TTC549 (cell line): Measurements from ENCODE around the gene ACBD3.

Experiments used
- FAIRE-seq: peaks from 2 replicates; lab custom pipeline; 2012; peaks lifted over from hg19 to GRCh38; lab: Jason Lieb, UNC

The ACBD3 gene

GRCh38 chr1:226201029-226201593 lies 14.6 kb upstream of the ACBD3 start:
- FAIRE-seq: peak; percentile 65

GRCh38 chr1:226199971-226200370 lies 13.4 kb upstream of the ACBD3 start:
- FAIRE-seq: no peak

GRCh38 chr1:226195144-226195543 lies 8.6 kb upstream of the ACBD3 start:
- FAIRE-seq: no peak

GRCh38 chr1:226187380-226187779 lies 839 bp upstream of the ACBD3 start:
- no peak for FAIRE-seq

- no peak for FAIRE-seq
These were observed 430 bp upstream of the ACBD3 start for GRCh38 chr1:226187019-226187322.

- FAIRE-seq: no peak
These were observed 1.2 kb downstream of the ACBD3 start for GRCh38 chr1:226185141-226186036.

- FAIRE-seq: no peak
These were observed 4.4 kb downstream of the ACBD3 start for GRCh38 chr1:226181996-226182714.

- FAIRE-seq: peak; percentile 58
These were observed 9.7 kb downstream of the ACBD3 start for GRCh38 chr1:226176870-226177269.

- FAIRE-seq: no peak
These were observed 14.0 kb downstream of the ACBD3 start for GRCh38 chr1:226172589-226172988.

- no peak for FAIRE-seq
These were observed 20.2 kb downstream of the ACBD3 start for GRCh38 chr1:226166341-226166740.

GRCh38 chr1:226164154-226164553 lies 22.4 kb downstream of the ACBD3 start:
- FAIRE-seq: no peak

GRCh38 chr1:226162898-226163297 lies 23.6 kb downstream of the ACBD3 start:
- FAIRE-seq: no peak

GRCh38 chr1:226158983-226159382 lies 27.6 kb downstream of the ACBD3 start:
- FAIRE-seq: no peak

- no peak for FAIRE-seq
These were observed 28.1 kb downstream of the ACBD3 start for GRCh38 chr1:226158457-226158856.

- FAIRE-seq: no peak
These were observed 28.7 kb downstream of the ACBD3 start for GRCh38 chr1:226157761-226158316.

- FAIRE-seq: no peak
These were observed 31.9 kb downstream of the ACBD3 start for GRCh38 chr1:226154593-226154992.

- FAIRE-seq: no peak
These were observed 36.7 kb downstream of the ACBD3 start for GRCh38 chr1:226149806-226150205.

GRCh38 chr1:226148121-226148648 lies 38.4 kb downstream of the ACBD3 start:
- peak; percentile 53 for FAIRE-seq

- no peak for FAIRE-seq
These were observed 42.5 kb downstream of the ACBD3 start for GRCh38 chr1:226144045-226144444.

- FAIRE-seq: no peak
These were observed 50.8 kb downstream of the ACBD3 start for GRCh38 chr1:226135709-226136108.

GRCh38 chr1:226135059-226135651 lies 51.4 kb downstream of the ACBD3 start:
- no peak for FAIRE-seq
